Measurements from ENCODE around the gene VPS35L.

GRCh38 chr16:19589106-19589505, 33.6 kb downstream of the VPS35L start:
- TF ChIP-seq CTCF (conservative IDR thresholded peaks at IDR 0.05 in 1 of 2, IDR thresholded peaks at IDR 0.05 in 1 of 2; ENCODE audit: extremely low read depth in 1 of 2, insufficient read depth in 1 of 2, low read depth in 1 of 2, low read length in 2 of 2) (no peak), EZH2 (IDR thresholded peaks at IDR 0.05; ENCODE audit: borderline replicate concordance, low read length) (no peak)
